ENCODE results near the gene PKD1.

The PKD1 gene

GRCh38 chr16:2172688-2173335 lies 37.1 kb upstream of the PKD1 start:
- Mint-ChIP-seq H3K36me3 (ENCODE audit: low read depth) (peaks cover 14% of the 10 kb centered on the region), H3K9me3 (no peaks in the 10 kb centered on the region), H3K27ac (no peak overlapping the region), H3K4me3 (no peak overlapping the region), H3K27me3 (ENCODE audit: low read depth, poor library complexity) (no peaks in the 10 kb centered on the region), H3K4me1 (no peaks in the 10 kb centered on the region)
- no peak for DNase-seq
- no peak for TF ChIP-seq CTCF (IDR thresholded peaks at IDR 0.05)

DNA sequence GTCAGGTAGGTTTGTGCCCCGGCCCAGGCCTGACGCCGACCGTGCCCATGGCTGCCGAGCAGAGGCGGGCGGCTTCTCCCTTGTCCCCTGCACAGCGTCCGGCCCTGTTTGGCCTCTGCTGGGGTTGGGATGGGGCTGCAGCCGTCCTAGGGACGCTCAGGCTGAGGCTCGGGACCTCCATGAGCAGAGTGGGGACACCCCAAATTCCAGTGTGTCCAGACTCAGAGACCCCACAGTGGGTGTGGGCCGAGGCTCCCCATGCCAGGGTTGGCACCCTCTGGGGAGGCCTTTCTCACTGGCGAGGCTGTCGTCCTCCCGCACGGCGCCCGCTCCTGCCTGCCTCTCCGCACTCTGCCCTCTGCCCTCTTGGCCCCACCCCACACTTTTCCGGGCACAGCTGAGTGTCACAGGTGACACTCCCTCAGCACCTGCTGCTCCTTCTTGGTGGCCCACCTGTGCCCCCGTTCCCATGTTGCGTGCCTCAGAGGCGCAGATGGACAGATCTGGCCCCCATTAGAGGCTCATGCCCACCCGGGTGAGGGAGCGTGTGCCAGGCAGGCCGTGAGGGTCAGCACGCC lies 36.0 kb upstream of the PKD1 start:
- Mint-ChIP-seq H3K4me1 (no peaks in the 10 kb centered on the region), H3K27me3 (ENCODE audit: low read depth, poor library complexity) (no peaks in the 10 kb centered on the region), H3K4me3 (no peak overlapping the region), H3K27ac (no peak overlapping the region), H3K9me3 (no peaks in the 10 kb centered on the region), H3K36me3 (ENCODE audit: low read depth) (peaks cover 4% of the 10 kb centered on the region)
- no peak for DNase-seq
- no peak for TF ChIP-seq CTCF (IDR thresholded peaks at IDR 0.05)

DNA sequence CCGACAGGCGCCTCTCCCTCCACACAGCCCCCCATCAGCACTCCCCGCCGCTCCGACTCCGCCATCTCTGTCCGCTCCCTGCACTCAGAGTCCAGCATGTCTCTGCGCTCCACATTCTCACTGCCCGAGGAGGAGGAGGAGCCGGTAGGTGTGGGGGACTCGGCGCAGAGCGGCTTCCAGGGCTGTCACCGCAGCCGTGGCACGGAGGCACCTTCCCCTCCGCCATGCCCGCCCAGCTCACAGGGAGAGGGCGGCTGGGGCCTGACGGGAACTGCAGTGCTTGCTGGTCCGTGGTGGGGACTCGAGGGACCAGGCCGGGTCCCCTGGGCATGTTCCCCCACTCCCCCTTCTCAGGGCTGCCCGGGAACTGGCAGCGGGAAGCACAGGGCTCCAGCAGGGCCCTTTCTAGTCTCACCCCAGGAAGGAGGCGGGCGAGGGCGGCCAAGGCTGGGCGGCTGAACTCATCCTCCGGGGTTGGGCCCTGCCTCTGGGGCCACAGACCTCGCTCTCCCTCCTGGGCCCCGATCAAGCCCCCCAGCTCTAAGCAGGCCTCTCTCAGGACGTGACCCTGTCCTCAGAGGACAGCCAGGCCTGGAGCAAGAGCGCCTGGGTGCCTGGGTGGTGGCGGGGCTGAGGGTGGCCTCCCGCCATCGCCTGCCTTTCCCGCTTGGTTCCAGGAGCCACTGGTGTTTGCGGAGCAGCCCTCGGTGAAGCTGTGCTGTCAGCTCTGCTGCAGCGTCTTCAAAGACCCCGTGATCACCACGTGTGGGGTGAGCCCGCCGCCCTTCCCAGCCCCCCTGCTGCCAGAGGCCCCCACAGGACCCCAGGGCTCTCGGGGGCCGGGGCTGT lies 35.1 kb upstream of the PKD1 start:
- H3K36me3 Mint-ChIP-seq (ENCODE audit: low read depth), result peaks cover 7% of the 10 kb centered on the region
- no peak for DNase-seq
- no peaks in the 10 kb centered on the region for H3K27me3 Mint-ChIP-seq (ENCODE audit: low read depth, poor library complexity)
- no peak overlapping the region for H3K27ac Mint-ChIP-seq
- H3K4me3 Mint-ChIP-seq, result no peak overlapping the region
- H3K9me3 Mint-ChIP-seq, result no peaks in the 10 kb centered on the region
- H3K4me1 Mint-ChIP-seq, result no peaks in the 10 kb centered on the region
- TF ChIP-seq CTCF (IDR thresholded peaks at IDR 0.05), result no peak

DNA sequence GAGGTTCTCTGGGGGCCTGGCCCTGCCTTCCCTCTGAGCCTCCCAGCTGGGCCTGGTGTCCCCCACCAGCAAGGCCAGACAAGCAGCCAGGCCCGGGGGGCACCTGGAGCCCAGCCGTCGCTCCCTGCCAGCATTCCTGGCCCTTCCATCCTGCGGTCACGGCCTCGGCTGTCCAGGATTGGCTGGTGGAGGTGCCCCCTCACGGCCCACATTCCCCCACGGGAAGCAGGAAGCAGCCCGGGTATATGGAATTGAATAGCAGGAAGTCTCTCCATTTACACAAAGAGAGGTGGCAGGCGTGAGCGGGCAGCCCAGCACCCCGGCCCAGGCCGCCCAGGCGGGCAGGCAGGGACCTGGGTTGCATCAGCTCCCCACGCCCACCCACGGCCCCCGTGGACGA lies 34.4 kb upstream of the PKD1 start:
- TF ChIP-seq CTCF (IDR thresholded peaks at IDR 0.05), result no peak
- Mint-ChIP-seq H3K9me3 (no peaks in the 10 kb centered on the region), H3K4me3 (no peak overlapping the region), H3K4me1 (no peaks in the 10 kb centered on the region), H3K36me3 (ENCODE audit: low read depth) (peaks cover 5% of the 10 kb centered on the region), H3K27me3 (ENCODE audit: low read depth, poor library complexity) (no peaks in the 10 kb centered on the region), H3K27ac (no peak overlapping the region)
- DNase-seq, result no peak

DNA sequence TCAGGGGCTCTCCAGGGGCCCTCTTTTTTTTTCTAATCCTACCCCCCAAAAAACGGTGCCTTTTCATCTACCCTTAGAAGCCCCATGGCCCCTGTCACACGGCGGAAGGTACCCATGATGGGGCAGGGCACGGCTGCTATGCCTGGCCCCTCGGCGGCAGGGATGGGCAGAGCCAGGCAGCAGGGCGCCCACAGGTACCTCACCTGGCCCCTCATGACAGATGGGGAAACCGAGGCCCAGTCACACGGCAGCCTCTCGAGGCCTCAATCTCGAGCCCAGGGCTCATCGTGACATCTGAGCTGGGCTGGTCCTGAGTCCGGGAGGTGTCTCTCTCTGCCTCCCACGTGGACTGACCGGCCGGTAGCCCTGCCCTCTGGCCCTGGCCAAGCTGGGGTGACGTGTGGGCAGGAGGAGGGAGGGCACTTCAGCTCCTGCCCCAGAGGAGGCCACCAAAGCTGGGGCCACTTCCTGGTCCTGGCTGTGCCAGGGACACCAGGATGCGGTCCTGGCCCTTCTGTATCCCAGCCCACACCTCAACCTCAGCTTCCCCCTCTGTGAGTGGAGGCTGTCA lies 31.5 kb upstream of the PKD1 start:
- Mint-ChIP-seq H3K27ac (no peak overlapping the region), H3K4me3 (no peak overlapping the region), H3K36me3 (ENCODE audit: low read depth) (peaks cover 13% of the 10 kb centered on the region), H3K4me1 (no peaks in the 10 kb centered on the region), H3K27me3 (ENCODE audit: low read depth, poor library complexity) (no peaks in the 10 kb centered on the region), H3K9me3 (no peaks in the 10 kb centered on the region)
- TF ChIP-seq CTCF (IDR thresholded peaks at IDR 0.05), result no peak
- DNase-seq, result no peak
